GM19099 (cell line): Measurements from ENCODE around the gene SFXN1.

Experiments
- POLR2A ChIP-seq: IDR thresholded peaks from 3 replicates; pipeline ENCODE4 v1.6.1; 2011; ENCODE audit warnings: low read depth; ENCODE audit not compliant: insufficient read length; ENCODE audit errors: extremely low read depth

The SFXN1 gene

GRCh38 chr5:175478384-175479124 is at the start of gene SFXN1:
SFXN1 (plus strand) TSS chr5:175478560; CDS start chr5:175492104, 13,544 bp downstream.
- peak; percentile 84 for TF ChIP-seq POLR2A

- TF ChIP-seq POLR2A = no peak
Observed at GRCh38 chr5:175434800-175435199, 43.6 kb upstream of the SFXN1 start.

GRCh38 chr5:175436359-175436758 is 42.0 kb upstream of the SFXN1 start:
- TF ChIP-seq POLR2A = no peak

GRCh38 chr5:175438234-175438857 is 40.0 kb upstream of the SFXN1 start:
- TF ChIP-seq POLR2A = no peak

GRCh38 chr5:175443514-175444059 is 34.8 kb upstream of the SFXN1 start:
- TF ChIP-seq POLR2A = no peak

GRCh38 chr5:175444060-175444904 is 34.1 kb upstream of the SFXN1 start, which contains the start of gene DRD1:
DRD1 (minus strand) TSS chr5:175444182; CDS start chr5:175443099, 1,083 bp downstream.
- TF ChIP-seq POLR2A = no peak

GRCh38 chr5:175444905-175445456 is 33.4 kb upstream of the SFXN1 start:
- TF ChIP-seq POLR2A = no peak

GRCh38 chr5:175447571-175447970 is 30.8 kb upstream of the SFXN1 start:
- no peak for TF ChIP-seq POLR2A

GRCh38 chr5:175448276-175448675 is 30.1 kb upstream of the SFXN1 start:
- TF ChIP-seq POLR2A = no peak

- no peak for TF ChIP-seq POLR2A
Observed at GRCh38 chr5:175452166-175452565, 26.2 kb upstream of the SFXN1 start.

- no peak for TF ChIP-seq POLR2A
Observed at GRCh38 chr5:175456105-175456742, 22.1 kb upstream of the SFXN1 start.

- TF ChIP-seq POLR2A = no peak
Observed at GRCh38 chr5:175457466-175457865, 20.9 kb upstream of the SFXN1 start.

- no peak for TF ChIP-seq POLR2A
Observed at GRCh38 chr5:175460126-175460525, 18.2 kb upstream of the SFXN1 start.

GRCh38 chr5:175460552-175460951 is 17.8 kb upstream of the SFXN1 start:
- TF ChIP-seq POLR2A = no peak
